Immature natural killer cell (primary cell): Measurements from ENCODE around the gene COX5A. TPM values are rescaled to one million over a fixed set of nuclear protein-coding genes. Genes with fewer than 3 reads are reported as not detected.
"Not testable (repeated sequence)": the region's sequence is repeated elsewhere in the genome, so short reads cannot be mapped to it uniquely, and the experiment has no call there.

Experiments
- DNase-seq, 3 donors: peaks; one replicate each; pipeline ENCODE4 v3.0.0; 2022; ENCODE audit warnings: mixed read lengths in 1 of 3
- H3K27ac Mint-ChIP-seq, 6 donors: one replicate each; pipeline ENCODE4 v1.8.0; 2020; ENCODE audit warnings: mixed read lengths in 6 of 6, mild to moderate bottlenecking in 5 of 6, inconsistent platforms in 4 of 6, moderate library complexity in 3 of 6
- H3K27me3 Mint-ChIP-seq, 3 donors: one replicate each; pipeline ENCODE4 v1.8.0; 2020 to 2021; ENCODE audit warnings: low read depth in 3 of 3, mild to moderate bottlenecking in 3 of 3, mixed read lengths in 3 of 3, moderate library complexity in 3 of 3, inconsistent platforms in 1 of 3
- H3K36me3 Mint-ChIP-seq, 3 donors: one replicate each; pipeline ENCODE4 v1.8.0; 2020; ENCODE audit warnings: mixed read lengths in 3 of 3, inconsistent platforms in 2 of 3, mild to moderate bottlenecking in 2 of 3
- H3K4me1 Mint-ChIP-seq, 2 donors: one replicate each; pipeline ENCODE4 v1.8.0; 2020; ENCODE audit warnings: inconsistent platforms in 2 of 2, mild to moderate bottlenecking in 2 of 2, mixed read lengths in 2 of 2, moderate library complexity in 1 of 2
- H3K4me3 Mint-ChIP-seq, 5 donors: one replicate each; pipeline ENCODE4 v1.8.0; 2020; ENCODE audit warnings: mild to moderate bottlenecking in 5 of 5, mixed read lengths in 5 of 5, inconsistent platforms in 3 of 5, moderate library complexity in 3 of 5
- H3K9me3 Mint-ChIP-seq, 6 donors: one replicate each; pipeline ENCODE4 v1.8.0; 2020; ENCODE audit warnings: mild to moderate bottlenecking in 6 of 6, mixed read lengths in 6 of 6, inconsistent platforms in 4 of 6, moderate library complexity in 3 of 6
- polyA plus RNA-seq, 3 donors: library from polyadenylated mRNA; unstranded; fragments of 300-500 nt; fragmentation: Illumina TruSeq; gene quantifications; one replicate each; pipeline ENCODE4 v1.2.3, GENCODE V29; 2021

The COX5A gene
- polyA plus RNA-seq, 3 donors from 2014 or later, result 373 to 458 (median 447) TPM

DNA sequence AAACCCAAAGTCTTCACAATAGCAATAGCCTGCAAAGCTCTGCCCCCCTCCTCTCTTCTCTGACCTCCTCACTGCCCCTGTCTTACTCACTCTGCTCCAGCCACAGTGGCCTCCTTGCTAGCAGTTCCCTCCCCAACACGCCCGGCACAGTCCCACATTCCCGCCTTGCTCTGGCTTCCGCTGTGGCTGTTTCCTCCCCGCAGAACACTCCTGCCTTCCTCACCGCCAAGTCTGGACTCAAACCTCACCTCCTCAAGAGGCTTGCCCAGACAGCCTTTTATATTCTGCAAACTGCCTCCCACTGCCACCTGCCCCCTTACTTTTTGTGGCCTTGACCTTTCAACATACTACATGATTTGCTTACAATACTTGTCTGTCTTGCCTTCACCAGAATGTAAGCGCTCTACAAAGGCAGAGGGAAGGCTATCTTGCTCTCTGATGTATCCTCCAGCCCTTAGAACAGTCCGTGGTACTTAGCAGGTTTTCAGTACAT is 48.4 kb downstream of the COX5A start:
- Mint-ChIP-seq H3K27me3 (peaks cover 2 to 6% (median 2%) of the 10 kb centered on the region in 3 donors), H3K27ac (peak overlapping the region; percentile 72 to 95 (median 94)), H3K9me3 (no peaks in the 10 kb centered on the region), H3K36me3 (no peaks in the 10 kb centered on the region), H3K4me1 (peaks cover 37 to 42% of the 10 kb centered on the region in 2 donors), H3K4me3 (peak overlapping the region; percentile 92 to 93 (median 93))
- peak in 1 of 3 donors; percentile 10 for DNase-seq

DNA sequence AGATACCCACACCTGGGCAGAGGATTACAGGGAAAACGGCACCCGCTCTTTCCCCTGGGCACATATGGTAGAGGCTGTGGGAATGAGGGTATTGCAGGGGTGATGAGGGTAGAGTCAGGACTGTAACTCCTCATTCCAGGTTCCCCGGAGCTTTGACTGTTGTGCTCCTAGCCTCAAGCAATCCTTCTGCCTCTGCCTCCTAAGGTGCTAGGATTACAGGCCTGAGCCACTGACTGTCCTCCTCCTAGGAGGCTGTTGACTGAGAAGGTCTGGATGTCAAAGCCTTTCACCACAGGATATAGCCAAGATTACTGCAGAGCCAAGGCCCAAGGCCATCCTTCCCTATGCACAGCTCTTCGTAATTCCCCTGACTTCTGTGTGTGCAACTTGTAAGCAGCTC is 49.2 kb downstream of the COX5A start:
- H3K4me3 Mint-ChIP-seq, result no peak overlapping the region
- no peaks in the 10 kb centered on the region for H3K36me3 Mint-ChIP-seq
- DNase-seq, result no peak
- no peaks in the 10 kb centered on the region for H3K9me3 Mint-ChIP-seq
- H3K27ac Mint-ChIP-seq, result peak overlapping the region in 1 of 6 donors; percentile 94
- H3K27me3 Mint-ChIP-seq, result peaks cover under 1 to 3% (median under 1%) of the 10 kb centered on the region in 3 donors
- H3K4me1 Mint-ChIP-seq, result peaks cover 33 to 38% of the 10 kb centered on the region in 2 donors

DNA sequence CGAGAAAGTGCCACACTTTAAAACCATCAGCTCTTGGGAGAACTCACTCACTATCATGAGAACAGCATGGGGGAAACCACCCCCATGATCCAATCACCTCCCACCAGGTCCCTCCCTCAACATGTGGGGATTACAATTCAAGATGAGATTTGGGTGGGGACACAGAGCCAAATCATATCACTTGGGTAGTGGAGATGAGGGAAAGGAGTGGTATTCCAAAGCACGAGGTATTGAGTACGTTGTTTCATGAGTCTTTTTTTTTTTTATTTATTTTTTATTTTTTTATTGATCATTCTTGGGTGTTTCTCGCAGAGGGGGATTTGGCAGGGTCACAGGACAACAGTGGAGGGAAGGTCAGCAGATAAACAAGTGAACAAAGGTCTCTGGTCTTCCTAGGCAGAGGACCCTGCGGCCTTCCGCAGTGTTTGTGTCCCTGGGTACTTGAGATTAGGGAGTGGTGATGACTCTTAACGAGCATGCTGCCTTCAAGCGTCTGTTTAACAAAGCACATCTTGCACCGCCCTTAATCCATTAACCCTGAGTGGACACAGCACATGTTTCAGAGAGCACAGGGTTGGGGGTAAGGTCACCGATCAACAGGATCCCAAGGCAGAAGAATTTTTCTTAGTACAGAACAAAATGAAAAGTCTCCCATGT is 50.2 kb downstream of the COX5A start:
- H3K4me1 Mint-ChIP-seq, result peaks cover 23 to 27% of the 10 kb centered on the region in 2 donors
- not testable (repeated sequence) for H3K9me3 Mint-ChIP-seq, H3K36me3 Mint-ChIP-seq, H3K4me3 Mint-ChIP-seq, H3K27ac Mint-ChIP-seq, DNase-seq, H3K27me3 Mint-ChIP-seq

DNA sequence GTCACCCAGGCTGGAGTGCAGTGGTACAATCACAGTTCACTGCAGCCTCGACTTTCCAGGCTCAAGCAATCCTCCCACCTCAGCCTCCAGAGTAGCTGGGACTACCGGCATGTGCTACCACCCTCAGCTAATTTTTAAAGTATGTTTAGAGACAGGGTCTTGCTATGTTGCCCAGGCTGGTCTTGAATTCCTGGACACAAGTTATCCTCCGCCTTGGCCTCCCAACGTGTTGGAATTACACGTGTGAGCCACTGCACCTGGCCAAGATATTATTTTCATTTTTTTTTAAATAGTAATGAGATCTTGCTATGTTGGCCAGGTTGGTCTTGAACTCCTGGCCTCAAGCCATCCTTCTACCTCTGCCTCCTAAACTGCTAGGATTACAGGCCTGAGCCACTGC is 52.4 kb downstream of the COX5A start:
- Mint-ChIP-seq H3K27ac (no peak overlapping the region), H3K36me3 (no peaks in the 10 kb centered on the region), H3K4me3 (no peak overlapping the region), H3K4me1 (peaks cover 16% of the 10 kb centered on the region in 2 donors), H3K9me3 (no peaks in the 10 kb centered on the region), H3K27me3 (peaks cover 0 to 4% (median 0%) of the 10 kb centered on the region in 3 donors)
- DNase-seq, result no peak

GRCh38 chr15:74884428-74885223 is 53.2 kb downstream of the COX5A start:
- Mint-ChIP-seq H3K4me3 (no peak overlapping the region), H3K9me3 (no peaks in the 10 kb centered on the region), H3K36me3 (no peaks in the 10 kb centered on the region), H3K27ac (no peak overlapping the region), H3K27me3 (peaks cover 0 to 4% (median 0%) of the 10 kb centered on the region in 3 donors), H3K4me1 (peaks cover 7 to 8% of the 10 kb centered on the region in 2 donors)
- DNase-seq, result no peak

DNA sequence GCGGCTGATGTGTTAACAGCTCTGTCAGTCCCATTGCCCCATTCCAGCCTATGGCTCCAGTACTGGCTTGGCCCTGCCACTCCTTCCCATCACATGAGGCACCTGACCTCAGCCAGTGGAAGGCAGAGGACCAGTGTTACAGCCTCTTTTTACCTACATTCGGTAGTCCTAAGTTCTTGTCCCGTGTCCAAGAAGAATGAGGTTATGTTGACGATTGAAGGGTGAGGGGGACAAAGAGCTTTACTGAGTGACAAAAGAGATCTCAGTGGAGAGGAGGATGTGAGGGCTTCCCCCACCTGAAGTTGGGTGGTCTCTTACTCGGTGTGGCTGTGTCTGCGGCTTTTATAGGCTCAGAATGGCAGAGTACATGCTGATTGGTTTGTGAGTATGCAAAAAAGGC is 55.3 kb downstream of the COX5A start:
- Mint-ChIP-seq H3K27me3 (peaks cover 0 to 4% (median 0%) of the 10 kb centered on the region in 3 donors), H3K4me1 (no peaks in the 10 kb centered on the region), H3K4me3 (no peak overlapping the region), H3K9me3 (no peaks in the 10 kb centered on the region), H3K36me3 (no peaks in the 10 kb centered on the region), H3K27ac (no peak overlapping the region)
- DNase-seq, result no peak

- peaks cover 1 to 9% (median 5%) of the 10 kb centered on the region in 3 donors for H3K27me3 Mint-ChIP-seq
- H3K27ac Mint-ChIP-seq, result no peak overlapping the region
- no peak for DNase-seq
- H3K4me3 Mint-ChIP-seq, result no peak overlapping the region
- no peaks in the 10 kb centered on the region for H3K9me3 Mint-ChIP-seq
- peaks cover 6 to 12% of the 10 kb centered on the region in 2 donors for H3K4me1 Mint-ChIP-seq
- no peaks in the 10 kb centered on the region for H3K36me3 Mint-ChIP-seq
Measured at GRCh38 chr15:74878273-74878672, 59.6 kb downstream of the COX5A start.

- DNase-seq, result no peak
- H3K9me3 Mint-ChIP-seq, result no peaks in the 10 kb centered on the region
- H3K4me1 Mint-ChIP-seq, result peaks cover 41 to 48% of the 10 kb centered on the region in 2 donors
Measured at GRCh38 chr15:74873756-74874424, 64.0 kb downstream of the COX5A start.

DNA sequence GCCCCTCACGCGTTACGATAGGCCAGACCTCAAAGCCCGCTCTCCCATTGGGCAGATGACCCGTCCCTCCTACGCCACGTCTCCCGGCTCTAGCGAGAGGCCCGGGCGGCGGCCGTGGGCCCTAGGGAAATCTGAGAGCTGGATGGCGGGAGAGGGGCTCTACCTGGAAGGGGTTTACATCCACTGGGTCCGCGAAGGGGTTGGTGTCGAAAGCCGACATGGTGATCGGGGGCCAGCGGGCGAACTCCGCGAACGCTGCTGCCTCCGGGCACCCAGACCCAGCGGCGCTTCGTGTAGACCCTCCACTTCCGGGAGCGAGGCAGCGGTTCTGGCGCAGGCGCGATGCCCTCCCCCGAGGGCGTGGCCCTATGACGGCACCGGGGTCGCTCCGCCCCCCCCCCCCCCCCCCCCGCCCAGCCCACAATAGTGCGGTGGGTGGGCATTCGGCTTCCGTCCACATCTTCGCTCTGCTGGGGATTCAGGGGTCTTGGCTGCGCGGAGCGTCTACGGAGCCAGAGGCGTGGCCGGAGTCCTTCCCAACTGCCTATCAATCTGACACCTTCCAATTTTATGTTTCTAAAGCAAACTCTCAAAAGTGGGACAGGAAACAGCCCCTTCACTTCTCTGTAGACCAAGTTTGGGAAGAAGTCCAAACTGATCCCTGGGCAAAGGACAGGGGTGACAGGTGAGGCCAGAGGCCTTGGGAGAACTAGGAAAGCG is 64.7 kb downstream of the COX5A start, which contains the start of gene SCAMP2:
Gene SCAMP2 (minus strand): TSS at position 330 of the 720 bp plus-strand sequence. CDS start 110 bp downstream, at position 220.
- Mint-ChIP-seq H3K27me3 (peaks cover 1 to 12% (median 9%) of the 10 kb centered on the region in 3 donors), H3K27ac (peak within 1 kb of the TSS; percentile 94 to 98 (median 96)), H3K36me3 (peaks cover 0 to 5% (median 4%) of the 10 kb centered on the region in 3 donors), H3K4me3 (peak within 1 kb of the TSS; percentile 93 to 100 (median 99)), H3K9me3 (no peaks in the 10 kb centered on the region), H3K4me1 (peaks cover 48 to 54% of the 10 kb centered on the region in 2 donors)
- peak; percentile 94 to 95 (median 95) for DNase-seq

More at GRCh38 chr15:74873756-74874424, 64.0 kb downstream of the COX5A start:
- Mint-ChIP-seq H3K27me3 (peaks cover 1 to 12% (median 9%) of the 10 kb centered on the region in 3 donors), H3K36me3 (peaks cover 0 to 5% (median 4%) of the 10 kb centered on the region in 3 donors), H3K4me3 (peak overlapping the region; percentile 93 to 100 (median 99)), H3K27ac (peak overlapping the region; percentile 89 to 98 (median 95))

DNA sequence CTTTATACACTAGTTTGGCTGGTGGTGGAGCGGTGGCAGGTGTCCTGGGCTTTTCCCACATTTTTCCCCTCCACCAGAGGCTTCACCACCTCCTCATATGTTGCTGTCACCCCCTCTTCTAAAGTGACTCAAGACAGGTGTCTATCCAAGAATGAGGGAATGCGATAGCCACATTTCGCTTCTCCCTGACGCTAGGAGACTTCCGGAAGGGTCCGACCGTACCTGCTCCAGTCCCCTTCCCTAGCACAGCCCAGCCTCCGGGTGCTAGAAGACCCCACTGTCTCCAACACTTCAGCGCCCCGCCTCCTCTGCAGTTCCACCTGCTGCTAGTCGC is 65.2 kb downstream of the COX5A start:
- Mint-ChIP-seq H3K4me3 (peak overlapping the region; percentile 93 to 100 (median 99)), H3K27ac (peak overlapping the region; percentile 91 to 98 (median 96)), H3K4me1 (peaks cover 53 to 59% of the 10 kb centered on the region in 2 donors), H3K27me3 (peaks cover 1 to 12% (median 9%) of the 10 kb centered on the region in 3 donors), H3K36me3 (peaks cover 0 to 8% (median 4%) of the 10 kb centered on the region in 3 donors), H3K9me3 (no peaks in the 10 kb centered on the region)
- no peak for DNase-seq

- DNase-seq, result no peak
Measured at GRCh38 chr15:74870436-74871215, 67.2 kb downstream of the COX5A start.

More at GRCh38 chr15:74870436-74871215, 67.2 kb downstream of the COX5A start:
- H3K4me3 Mint-ChIP-seq, result peak overlapping the region; percentile 73 to 80 (median 80)
- H3K4me1 Mint-ChIP-seq, result peaks cover 74 to 78% of the 10 kb centered on the region in 2 donors
- H3K36me3 Mint-ChIP-seq, result peaks cover 4 to 8% (median 8%) of the 10 kb centered on the region in 3 donors
- no peaks in the 10 kb centered on the region for H3K9me3 Mint-ChIP-seq
- H3K27ac Mint-ChIP-seq, result peak overlapping the region; percentile 86 to 93 (median 88)
- H3K27me3 Mint-ChIP-seq, result peaks cover 0 to 12% (median 9%) of the 10 kb centered on the region in 3 donors
